ENCODE results near the gene DUSP15.
A peak's percentile ranks its signal among the peaks of the same experiment; 100 is the strongest.

Gene DUSP15

GRCh38 chr20:31872406-31872805 is 2.1 kb upstream of the DUSP15 start:
- ATAC-seq = no peak

GRCh38 chr20:31871618-31871954 is 1.3 kb upstream of the DUSP15 start:
- no peak for ATAC-seq
- TF ChIP-seq ZFP3 (CRISPR knock-in tag; IDR thresholded peaks at IDR 0.05) (no peak), ZNF565 (CRISPR knock-in tag; conservative IDR thresholded peaks at IDR 0.05; ENCODE audit: low read depth) (no peak), RARB (CRISPR knock-in tag; IDR thresholded peaks at IDR 0.05) (no peak), ZNF70 (CRISPR knock-in tag; IDR thresholded peaks at IDR 0.05) (no peak), GLIS3 (CRISPR knock-in tag; IDR thresholded peaks at IDR 0.05) (no peak), ZFP30 (CRISPR knock-in tag; IDR thresholded peaks at IDR 0.05) (no peak), ARNTL (CRISPR knock-in tag; IDR thresholded peaks at IDR 0.05; ENCODE audit: borderline replicate concordance, low read depth) (no peak), SNAI2 (CRISPR knock-in tag; IDR thresholded peaks at IDR 0.05) (no peak), OSR1 (CRISPR knock-in tag; IDR thresholded peaks at IDR 0.05) (no peak), CREB5 (CRISPR knock-in tag; IDR thresholded peaks at IDR 0.05; ENCODE audit: low read depth) (no peak), PATZ1 (CRISPR knock-in tag; IDR thresholded peaks at IDR 0.05; ENCODE audit: borderline replicate concordance) (no peak), ZNF8 (CRISPR knock-in tag; IDR thresholded peaks at IDR 0.05) (no peak), TSHZ2 (CRISPR knock-in tag; IDR thresholded peaks at IDR 0.05) (no peak), POU6F1 (CRISPR knock-in tag; IDR thresholded peaks at IDR 0.05; ENCODE audit: borderline replicate concordance, low read depth) (no peak), CSDC2 (CRISPR knock-in tag; IDR thresholded peaks at IDR 0.05) (no peak), BACH2 (CRISPR knock-in tag; IDR thresholded peaks at IDR 0.05; ENCODE audit: borderline replicate concordance) (no peak), TOX (CRISPR knock-in tag; IDR thresholded peaks at IDR 0.05; ENCODE audit: borderline replicate concordance) (no peak)

More at GRCh38 chr20:31872406-31872805, 2.1 kb upstream of the DUSP15 start:
- TF ChIP-seq TOX (CRISPR knock-in tag; IDR thresholded peaks at IDR 0.05; ENCODE audit: borderline replicate concordance) (no peak), ISL1 (CRISPR knock-in tag; IDR thresholded peaks at IDR 0.05) (no peak), ZFP30 (CRISPR knock-in tag; IDR thresholded peaks at IDR 0.05) (no peak)

- ATAC-seq = peak; percentile 22
- TF ChIP-seq PATZ1 (CRISPR knock-in tag; IDR thresholded peaks at IDR 0.05; ENCODE audit: borderline replicate concordance) = no peak
- no peak for TF ChIP-seq GLIS3 (CRISPR knock-in tag; IDR thresholded peaks at IDR 0.05)
- no peak for TF ChIP-seq TCF4 (CRISPR knock-in tag; IDR thresholded peaks at IDR 0.05; ENCODE audit: borderline replicate concordance)
- no peak for TF ChIP-seq RARB (CRISPR knock-in tag; IDR thresholded peaks at IDR 0.05)
- TF ChIP-seq BACH2 (CRISPR knock-in tag; IDR thresholded peaks at IDR 0.05; ENCODE audit: borderline replicate concordance) = no peak
- TF ChIP-seq PPARA (CRISPR knock-in tag; IDR thresholded peaks at IDR 0.05; ENCODE audit: borderline replicate concordance) = no peak
These were observed 645 bp upstream of the DUSP15 start for GRCh38 chr20:31870726-31871617.

Measured in SK-N-SH treated with all-trans-retinoic acid at 6 μM for 48 hours (cell line).